Stimulated activated CD4-positive, alpha-beta T cell treated with anti-CD3 and anti-CD28 coated beads, Interleukin-15, amount 100 ng/mL, for 1 hour (primary cell): Measurements from ENCODE around the gene GUCY2D.
A peak's percentile ranks its signal among the peaks of the same experiment; 100 is the strongest.
"Not testable (repeated sequence)": the region's sequence is repeated elsewhere in the genome, so short reads cannot be mapped to it uniquely, and the experiment has no call there.

Source experiments
- DNase-seq, 2 donors: peaks; one replicate each; pipeline ENCODE4 v3.0.0-alpha.2; 2020; ENCODE audit warnings: low read depth in 1 of 2, low spot score in 1 of 2

GUCY2D gene

DNA sequence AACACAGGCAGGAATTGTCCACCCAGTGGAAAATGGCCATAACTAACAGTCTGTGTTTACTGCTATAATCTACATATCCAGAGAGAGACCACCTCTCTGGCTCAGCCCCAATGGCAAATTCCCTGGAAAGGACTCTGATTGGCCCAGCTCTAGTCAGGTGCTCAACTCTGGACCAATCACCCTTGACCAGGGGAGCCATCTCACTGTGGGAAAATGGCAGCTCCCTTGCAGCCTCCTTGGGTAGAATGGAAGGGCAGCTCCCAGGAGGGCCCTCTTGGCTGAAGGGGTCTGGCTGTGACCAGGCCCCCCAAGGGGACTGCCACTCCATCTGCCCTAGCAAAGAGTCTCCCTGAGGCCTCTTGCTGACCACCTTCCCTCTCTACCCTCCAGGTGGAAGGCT is 39.6 kb downstream of the GUCY2D start:
- DNase-seq, result no peak

DNA sequence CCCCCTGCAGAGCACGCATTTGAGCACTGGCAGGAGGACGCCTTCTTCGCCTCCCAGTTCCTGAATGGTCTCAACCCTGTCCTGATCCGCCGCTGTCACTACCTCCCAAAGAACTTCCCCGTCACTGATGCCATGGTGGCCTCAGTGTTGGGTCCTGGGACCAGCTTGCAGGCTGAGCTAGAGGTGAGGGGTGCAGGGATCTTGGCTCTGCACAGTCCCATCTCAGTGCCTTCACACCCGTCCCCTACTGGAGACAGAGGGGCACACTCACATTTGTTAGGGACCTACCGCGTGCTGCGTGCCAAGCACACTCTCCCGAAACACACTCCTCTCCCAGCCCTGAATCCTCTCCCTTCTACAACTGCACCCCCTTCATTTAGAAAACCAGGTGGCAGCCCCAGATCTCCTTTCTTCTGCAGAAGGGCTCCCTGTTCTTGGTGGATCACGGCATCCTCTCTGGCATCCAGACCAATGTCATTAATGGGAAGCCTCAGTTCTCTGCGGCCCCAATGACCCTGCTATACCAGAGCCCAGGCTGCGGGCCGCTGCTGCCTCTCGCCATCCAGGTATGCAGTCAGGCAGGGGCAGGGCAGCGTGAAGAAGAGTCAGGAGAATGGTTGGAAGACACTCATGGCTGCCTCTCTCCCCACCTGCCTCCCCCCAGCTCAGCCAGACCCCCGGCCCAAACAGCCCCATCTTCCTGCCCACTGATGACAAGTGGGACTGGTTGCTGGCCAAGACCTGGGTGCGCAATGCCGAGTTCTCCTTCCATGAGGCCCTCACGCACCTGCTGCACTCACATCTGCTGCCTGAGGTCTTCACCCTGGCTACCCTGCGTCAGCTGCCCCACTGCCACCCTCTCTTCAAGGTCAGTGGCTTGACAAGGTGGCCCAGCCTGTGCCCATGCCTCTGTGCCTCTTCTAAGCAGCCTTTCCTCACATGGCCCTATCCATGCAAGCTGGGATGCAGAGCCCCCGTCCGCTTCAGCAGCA is 42.7 kb downstream of the GUCY2D start:
- no peak for DNase-seq

DNA sequence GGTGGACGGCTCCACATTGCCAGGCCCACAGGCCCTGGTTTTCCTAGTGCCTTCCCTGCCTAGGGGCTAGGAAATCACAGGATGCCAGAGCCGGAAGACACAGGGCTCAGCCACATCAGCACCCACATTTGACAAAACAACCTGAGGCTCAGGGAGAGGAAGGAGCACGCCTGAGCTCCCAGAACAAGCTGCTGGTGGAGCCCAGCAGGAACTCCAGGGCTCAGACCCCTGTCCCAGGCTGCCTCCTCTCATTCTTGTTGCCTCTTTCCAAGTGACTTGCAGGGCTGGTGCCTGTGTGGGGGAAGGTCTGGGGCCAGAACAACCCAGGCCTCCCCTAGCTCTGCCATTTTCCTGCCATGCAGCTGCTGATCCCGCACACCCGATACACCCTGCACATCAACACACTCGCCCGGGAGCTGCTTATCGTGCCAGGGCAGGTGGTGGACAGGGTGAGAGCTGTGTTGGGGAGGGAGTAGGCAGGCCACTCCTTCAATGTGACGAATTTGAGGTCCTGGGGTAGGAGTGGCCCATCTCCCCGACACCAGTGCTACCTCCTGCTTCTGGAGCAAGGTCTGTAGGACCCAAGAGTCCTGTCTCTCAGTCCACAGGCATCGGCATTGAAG is 44.0 kb downstream of the GUCY2D start:
- DNase-seq, result no peak

DNA sequence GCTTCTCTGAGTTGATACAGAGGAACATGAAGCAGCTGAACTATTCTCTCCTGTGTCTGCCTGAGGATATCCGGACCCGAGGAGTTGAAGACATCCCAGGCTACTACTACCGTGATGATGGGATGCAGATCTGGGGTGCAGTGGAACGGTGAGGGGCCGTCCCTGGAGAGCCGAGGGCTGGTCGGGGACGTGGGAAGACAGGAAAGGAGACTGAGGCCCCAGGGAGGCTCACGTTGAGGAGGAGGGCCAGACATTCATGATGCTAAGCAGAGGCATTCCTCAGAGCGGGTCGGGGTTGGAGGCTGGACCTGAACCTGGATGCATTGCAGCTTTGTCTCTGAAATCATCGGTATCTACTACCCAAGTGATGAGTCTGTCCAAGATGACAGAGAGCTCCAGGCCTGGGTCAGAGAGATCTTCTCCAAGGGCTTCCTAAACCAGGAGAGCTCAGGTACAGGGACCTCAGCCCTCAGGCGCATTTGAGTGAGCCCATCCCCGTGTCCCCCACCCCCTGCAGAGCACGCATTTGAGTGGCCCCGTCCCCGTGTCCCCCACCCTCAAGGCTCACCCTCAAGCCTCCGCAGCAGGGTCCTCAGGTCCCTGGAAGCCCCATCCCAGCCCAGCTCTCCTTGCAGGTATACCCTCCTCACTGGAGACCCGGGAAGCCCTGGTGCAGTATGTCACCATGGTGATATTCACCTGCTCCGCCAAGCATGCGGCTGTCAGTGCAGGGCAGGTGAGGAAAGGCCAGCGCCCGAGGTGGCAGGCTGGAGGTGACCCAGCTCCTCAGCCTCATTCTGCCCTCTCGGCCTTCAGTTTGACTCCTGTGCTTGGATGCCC is 44.7 kb downstream of the GUCY2D start:
- no peak for DNase-seq

DNA sequence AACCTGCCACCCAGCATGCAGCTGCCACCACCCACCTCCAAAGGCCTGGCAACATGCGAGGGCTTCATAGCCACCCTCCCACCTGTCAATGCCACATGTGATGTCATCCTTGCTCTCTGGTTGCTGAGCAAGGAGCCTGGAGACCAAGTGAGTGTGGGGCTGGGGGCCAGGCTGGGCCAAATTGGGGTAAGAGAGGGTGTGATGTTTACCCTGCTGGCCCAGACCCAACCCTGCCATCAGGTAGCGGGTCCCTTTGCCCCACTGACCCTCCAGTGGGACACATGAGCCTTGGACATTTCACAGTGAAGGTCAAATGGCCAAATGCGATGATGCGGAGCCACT is 45.3 kb downstream of the GUCY2D start:
- no peak for DNase-seq

DNA sequence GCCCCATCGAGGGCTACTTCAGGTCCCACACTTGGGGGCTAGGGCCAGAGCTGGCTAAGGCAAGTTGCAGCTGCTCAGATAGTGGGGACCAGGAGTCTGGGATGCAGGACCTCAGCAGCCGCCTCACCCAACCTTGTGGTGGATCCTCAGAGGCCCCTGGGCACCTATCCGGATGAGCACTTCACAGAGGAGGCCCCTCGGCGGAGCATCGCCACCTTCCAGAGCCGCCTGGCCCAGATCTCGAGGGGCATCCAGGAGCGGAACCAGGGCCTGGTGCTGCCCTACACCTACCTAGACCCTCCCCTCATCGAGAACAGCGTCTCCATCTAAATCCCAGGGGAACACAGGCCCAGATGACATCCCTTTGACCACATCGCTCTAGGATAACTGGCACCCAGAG is 45.8 kb downstream of the GUCY2D start:
- no peak for DNase-seq

DNA sequence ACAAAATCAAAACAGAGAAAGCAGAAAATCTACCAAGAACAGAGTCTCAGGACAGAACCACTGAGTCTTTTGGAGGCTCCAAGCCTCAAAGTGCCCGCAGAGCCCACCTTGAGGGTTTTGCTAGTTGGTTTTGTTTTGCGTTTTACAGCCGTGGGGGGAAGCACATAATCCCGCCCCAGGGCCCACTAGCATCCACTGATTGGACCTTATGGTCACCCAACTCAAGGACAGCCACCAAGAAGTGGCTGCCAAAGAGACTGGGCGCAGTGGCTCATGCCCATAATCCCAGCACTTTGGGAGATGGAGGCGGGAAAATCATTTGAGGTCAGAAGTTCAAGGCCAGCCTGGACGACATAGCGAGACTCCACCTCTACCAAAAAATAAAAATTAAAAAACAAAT is 46.3 kb downstream of the GUCY2D start:
- no peak for DNase-seq

DNA sequence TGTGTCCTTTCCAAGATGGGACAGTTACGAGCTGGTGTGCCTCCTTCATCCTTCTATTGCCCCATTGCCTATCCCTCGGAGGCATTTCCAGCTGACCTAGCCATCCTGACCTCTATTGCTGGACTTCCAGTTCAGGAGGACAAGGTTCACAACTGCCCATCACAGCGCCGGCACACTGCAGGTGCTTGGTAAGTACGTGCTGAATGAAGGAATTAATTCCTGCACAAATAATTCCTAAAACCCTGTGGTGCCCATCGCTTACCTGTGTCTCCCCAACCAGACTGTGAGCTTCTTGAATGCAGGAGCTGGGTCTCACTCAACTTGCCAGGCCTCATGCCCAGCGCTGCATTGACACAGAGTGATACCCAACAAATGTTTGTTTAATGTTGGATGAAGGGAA is 49.4 kb downstream of the GUCY2D start:
- DNase-seq, result no peak

DNA sequence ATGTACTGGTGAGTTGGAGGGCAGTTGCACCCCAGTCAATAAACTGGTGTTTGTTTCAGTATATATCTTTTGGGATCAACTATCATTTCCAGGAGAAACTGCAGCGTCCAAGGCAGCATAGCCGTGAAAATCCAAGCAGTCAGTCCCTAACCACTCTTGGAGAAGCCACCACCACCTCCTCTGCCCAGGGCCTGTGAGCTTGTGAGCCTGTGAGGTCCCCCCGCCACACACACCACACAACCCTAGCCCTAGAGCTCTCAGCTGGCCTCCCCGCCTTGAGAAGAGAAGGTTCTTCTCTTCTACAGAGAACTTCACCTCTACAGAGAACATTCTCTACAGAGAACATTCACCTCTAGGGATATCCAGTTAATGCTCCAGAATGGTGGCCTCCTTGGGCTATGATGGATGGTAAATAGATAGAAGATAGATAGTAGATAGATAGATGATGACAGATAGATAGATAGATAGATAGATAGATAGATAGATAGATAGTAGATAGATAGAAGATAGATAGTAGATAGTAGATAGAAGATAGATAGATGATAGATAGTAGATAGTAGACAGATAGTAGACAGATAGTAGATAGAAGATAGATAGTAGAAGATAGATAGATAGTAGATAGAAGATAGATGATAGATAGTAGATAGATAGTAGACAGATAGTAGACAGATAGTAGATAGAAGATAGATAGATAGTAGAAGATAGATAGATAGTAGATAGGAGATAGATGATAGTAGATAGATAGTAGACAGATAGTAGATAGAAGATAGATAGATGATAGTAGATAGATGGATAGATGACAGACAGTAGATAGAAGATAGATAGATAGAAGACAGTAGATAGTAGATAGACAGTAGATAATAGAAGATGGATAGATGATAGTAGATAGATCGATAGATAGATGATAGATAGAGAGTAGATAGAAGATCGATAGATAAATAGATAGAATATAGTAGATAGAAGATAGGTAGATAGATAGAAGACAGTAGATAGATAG is 50.1 kb downstream of the GUCY2D start:
- DNase-seq, result no peak

DNA sequence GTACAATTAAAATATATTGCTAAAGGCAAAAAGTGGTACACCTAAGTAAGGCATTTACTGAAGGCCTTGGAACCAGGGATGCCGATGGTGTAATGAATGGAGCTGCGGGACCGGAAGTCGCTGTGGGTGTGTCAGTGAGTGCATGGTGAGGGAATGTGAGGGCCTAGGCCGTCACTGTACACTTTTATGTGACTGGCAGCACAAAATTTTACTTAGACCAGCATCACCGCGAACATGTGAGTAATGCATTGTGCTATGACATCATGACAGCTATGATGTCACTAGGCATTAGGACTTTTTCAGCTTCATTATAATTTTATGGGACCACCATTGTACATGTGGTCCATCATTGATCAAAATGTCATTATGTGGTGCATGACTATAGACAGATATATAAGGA is 51.2 kb downstream of the GUCY2D start:
- no peak for DNase-seq

DNA sequence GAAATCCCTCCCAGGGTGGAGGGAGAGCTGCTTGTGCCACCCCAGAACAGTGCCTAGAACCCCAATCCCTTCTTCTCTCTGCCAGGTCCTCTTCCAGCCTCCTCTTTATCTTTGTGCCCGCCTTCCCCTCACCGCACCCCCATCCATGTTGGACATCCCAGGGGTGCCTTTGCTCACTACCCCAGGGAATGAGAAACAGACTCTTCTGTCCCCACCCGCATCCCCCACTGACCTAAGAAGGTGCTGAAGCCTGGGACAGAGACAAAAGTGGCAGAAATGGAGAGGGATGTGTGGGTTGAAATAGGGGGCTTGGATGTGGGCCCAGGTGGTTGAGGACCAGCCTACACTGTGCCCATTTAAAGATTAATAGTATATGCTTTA is 53.4 kb downstream of the GUCY2D start:
- DNase-seq, result no peak

DNA sequence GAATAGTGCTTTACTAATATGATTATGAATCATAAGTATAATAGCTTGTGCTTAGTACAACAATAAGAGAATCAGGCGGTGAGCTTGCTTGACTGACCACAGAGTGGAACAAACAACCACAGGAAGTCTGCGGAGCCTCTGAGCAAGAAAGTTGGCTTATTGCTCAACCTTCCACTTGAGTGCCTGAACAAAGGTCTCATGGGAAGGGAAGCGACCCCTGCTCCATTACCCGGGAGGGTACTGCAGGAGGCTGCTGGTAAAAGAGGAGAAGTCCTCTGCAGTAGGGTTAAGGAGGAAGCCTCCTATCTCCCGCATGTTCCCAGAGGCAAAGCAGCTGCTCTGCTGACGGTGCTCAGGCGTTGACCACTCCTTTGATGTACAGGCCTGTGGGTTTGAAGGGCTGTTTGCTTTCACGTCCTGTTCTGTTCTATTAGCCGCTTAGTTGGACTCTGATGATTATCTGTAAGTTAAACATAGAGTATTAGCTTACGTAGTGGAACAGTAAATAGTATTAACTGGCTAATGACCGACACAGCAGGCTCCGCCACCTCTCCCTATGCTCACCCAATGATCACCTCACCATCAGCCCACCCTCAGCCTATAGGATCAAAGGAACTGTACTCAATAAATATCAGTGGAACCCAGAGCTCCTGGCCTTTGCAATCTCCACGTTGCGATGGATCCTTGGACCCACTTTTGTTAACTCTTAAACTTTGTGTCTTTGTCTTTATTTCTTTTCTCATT is 54.0 kb downstream of the GUCY2D start:
- DNase-seq, result no peak

DNA sequence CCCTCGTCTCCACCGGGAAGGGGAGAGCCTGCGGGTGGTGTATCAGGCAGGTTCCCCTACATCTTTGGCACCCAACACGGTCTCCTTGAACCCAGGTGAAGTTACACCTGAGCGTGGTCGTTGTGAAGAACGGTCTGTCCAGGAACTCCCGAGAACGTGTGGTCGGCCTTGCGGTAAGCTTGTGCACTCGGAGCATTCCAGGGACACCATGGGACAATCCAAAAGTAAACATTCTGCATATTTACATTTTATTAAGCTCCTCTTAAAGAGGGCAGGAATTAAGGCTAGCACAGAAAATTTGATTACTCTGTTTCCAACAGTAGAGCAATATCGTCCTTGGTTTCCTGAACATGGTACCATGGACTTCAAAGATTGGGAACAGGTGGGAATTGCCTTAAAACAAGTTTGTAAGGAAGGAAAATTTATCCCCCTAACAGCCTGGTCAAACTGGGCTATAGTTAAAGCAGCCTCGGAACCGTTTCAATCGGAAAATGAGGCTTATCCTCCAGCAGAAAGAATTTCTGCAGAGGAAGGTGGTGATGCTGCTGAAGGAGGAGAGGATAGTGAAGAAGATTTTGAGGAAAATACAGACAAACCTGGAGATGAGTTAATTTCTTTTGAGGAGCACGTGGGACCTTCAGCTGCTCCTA is 54.7 kb downstream of the GUCY2D start:
- DNase-seq, result no peak

DNA sequence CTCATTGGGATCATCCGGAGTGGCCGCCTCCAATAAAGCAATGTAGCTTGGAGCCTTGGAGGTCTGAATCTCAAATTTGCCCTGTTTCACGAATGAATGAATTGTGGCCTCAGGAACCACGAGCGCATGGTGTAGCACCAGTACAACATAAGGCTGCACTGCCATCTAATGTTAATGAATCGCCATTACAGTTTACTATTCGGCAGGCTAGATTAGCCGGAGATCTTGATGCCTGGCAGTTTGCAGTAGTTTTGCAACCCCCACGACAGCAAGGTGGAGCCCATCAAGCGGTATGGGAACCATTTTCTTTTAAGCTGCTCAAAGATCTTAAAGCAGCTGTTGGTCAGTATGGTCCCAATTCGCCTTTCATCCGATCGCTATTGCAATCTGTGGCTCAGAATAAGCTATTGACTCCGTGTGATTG is 55.3 kb downstream of the GUCY2D start:
- DNase-seq, result no peak

DNA sequence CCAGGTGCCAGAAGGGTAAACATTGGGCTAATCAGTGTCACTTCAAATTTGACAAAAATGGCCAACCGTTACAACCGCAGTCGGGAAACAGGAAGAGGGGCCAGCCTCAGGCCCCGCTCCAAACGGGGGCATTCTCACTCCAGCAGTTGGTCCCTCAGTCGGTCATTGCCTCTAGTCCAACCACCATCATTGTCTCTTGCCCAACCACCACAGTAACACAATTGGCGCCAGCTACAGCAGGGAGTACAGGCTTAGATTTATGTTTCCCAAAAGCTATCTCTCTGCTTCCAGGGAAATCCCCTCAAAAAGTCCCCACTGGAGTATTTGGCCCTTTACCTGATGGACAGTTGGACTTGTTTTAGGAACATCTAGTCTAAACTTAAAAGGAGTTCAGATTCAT is 56.7 kb downstream of the GUCY2D start:
- no peak for DNase-seq

DNA sequence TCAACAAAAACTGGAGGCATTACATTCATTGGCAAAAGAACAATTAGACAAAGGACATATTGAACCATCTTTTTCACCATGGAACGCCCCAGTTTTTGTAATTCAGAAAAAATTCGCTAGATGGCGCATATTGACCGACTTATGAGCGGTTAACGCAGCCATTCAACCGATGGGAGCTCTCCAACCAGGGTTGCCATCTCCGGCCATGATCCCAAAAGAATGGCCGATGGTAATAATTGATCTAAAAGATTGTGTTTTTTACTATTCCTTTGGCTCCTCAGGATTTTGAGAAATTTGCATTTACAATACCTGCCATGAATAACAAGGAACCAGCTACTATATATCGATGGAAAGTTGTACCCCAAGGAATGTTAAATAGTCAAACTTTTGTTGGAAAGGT is 57.9 kb downstream of the GUCY2D start:
- peak in 1 of 2 donors; percentile 26 for DNase-seq

DNA sequence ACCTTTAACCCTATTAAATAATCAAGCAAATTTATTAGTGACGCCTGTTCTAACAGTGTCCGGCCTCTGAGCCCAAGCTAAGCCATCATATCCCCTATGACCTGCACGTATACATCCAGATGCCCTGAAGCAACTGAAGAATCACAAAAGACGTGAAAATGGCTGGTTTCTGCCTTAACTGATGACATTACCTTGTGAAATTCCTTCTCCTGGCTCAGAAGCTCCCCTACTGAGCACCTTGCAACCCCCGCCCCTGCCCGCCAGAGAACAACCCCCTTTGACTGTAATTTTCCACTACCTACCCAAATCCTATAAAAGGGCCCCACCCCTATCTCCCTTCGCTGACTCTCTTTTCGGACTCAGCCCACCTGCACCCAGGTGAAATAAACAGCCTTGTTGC is 59.4 kb downstream of the GUCY2D start:
- DNase-seq, result not testable (repeated sequence)

DNA sequence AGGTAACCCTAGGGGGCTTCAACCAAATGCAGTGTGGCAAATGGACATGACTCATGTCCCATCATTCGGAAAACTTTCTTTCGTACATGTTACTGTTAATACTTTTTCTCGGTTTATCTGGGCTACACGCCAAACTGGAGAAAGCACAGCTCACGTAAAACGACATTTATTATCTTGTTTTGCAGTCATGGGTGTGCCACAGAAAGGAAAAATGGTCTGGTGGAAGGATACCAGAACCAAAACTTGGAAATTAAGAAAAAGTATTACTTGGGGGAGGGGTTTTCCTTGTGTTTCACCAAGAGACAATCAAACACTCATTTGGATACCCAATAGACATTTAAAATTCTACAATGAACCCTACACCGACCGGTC is 60.0 kb downstream of the GUCY2D start:
- DNase-seq, result no peak

DNA sequence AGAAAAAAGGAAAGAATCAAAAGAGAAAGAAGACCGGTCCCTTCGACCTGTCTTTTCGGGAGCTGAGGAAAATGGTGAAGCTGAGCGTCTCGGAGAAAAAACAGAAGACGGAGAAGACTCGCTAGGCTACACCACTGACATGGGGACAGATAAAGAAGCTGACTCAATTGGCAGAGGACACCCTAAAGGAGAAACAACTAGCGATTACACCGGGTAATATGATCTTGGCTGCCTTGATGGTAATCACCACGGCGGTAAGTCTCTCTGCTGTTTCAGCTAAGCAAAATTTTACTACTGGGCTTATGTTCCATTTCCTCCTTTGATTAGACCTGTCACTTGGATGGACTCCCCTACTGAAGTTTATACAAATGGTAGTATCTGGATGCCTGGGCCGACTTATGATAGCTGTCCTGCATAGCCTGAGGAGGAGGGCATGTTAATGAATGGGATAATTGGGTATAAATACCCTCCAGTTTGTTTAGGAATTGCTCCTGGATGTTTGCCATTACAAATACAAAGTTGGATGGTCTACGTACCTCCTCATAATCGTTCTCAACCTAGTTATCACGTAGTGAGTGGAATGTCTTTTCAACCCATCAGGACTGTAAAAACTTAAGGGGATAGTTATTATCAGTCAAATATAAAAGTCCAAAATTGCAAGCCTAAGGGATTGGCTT is 60.5 kb downstream of the GUCY2D start:
- DNase-seq, result no peak
